ENCODE measurements around the gene NOL11.

NOL11 gene

GRCh38 chr17:67769231-67769630 lies 51.5 kb downstream of the NOL11 start:
- Histone ChIP-seq H3K79me1 (replicated peaks; ENCODE audit: low read length, poor library complexity, severe bottlenecking) (no peaks in the 10 kb centered on the region), H3K4me2 (ENCODE audit: low read length, poor library complexity, severe bottlenecking) (no peak overlapping the region), H3K4me3 (ENCODE audit: insufficient read depth in 1 of 2, low read depth in 1 of 2, low read length in 2 of 2) (no peak overlapping the region), H2BK5ac (ENCODE audit: low read depth, low read length, poor library complexity, severe bottlenecking) (no peak overlapping the region), H2AFZ (ENCODE audit: low read depth, low read length) (no peak overlapping the region), H3K23ac (ENCODE audit: low read length in 2 of 2) (no peak overlapping the region), H3K27ac (ENCODE audit: low read length, poor library complexity, severe bottlenecking) (no peak overlapping the region), H2BK120ac (ENCODE audit: low read depth, low read length) (no peak overlapping the region), H3K36me3 (ENCODE audit: control insufficient read depth in 1 of 2, insufficient read depth in 2 of 2, low read depth in 1 of 2, low read length in 2 of 2) (no peaks in the 10 kb centered on the region), H3K9me3 (ENCODE audit: control insufficient read depth, low read length) (no peaks in the 10 kb centered on the region), H4K8ac (ENCODE audit: low read length) (no peak overlapping the region), H2BK12ac (ENCODE audit: low read length in 2 of 2) (no peak overlapping the region), H3K18ac (ENCODE audit: low read depth in 1 of 2, low read length in 2 of 2) (no peak overlapping the region), H3K14ac (ENCODE audit: low read length in 2 of 2) (no peak overlapping the region), H3K9ac (ENCODE audit: low read length) (no peak overlapping the region), H3K27me3 (ENCODE audit: control insufficient read depth in 1 of 2, insufficient read depth in 1 of 2, low read length in 2 of 2) (peaks cover 0 to 9% of the 10 kb centered on the region in 2 experiments), H2AK5ac (ENCODE audit: low read length, severe bottlenecking) (no peak overlapping the region), H3K4ac (ENCODE audit: low read depth in 1 of 2, low read length in 2 of 2) (no peak overlapping the region), H2BK15ac (ENCODE audit: low read depth, poor library complexity, severe bottlenecking) (no peak overlapping the region), H4K91ac (ENCODE audit: low read length) (no peak overlapping the region), H3K4me1 (ENCODE audit: control insufficient read depth, insufficient read depth, low read depth, low read length) (no peaks in the 10 kb centered on the region)
- no peak for DNase-seq
- WGBS, result 84% methylated on average over 5 of the region's 5 CpGs

GRCh38 chr17:67770539-67770938 lies 52.8 kb downstream of the NOL11 start:
- no peak overlapping the region for H3K18ac ChIP-seq (ENCODE audit: low read depth in 1 of 2, low read length in 2 of 2)
- H3K4me3 ChIP-seq (ENCODE audit: insufficient read depth in 1 of 2, low read depth in 1 of 2, low read length in 2 of 2), result no peak overlapping the region
- no peak overlapping the region for H3K23ac ChIP-seq (ENCODE audit: low read length in 2 of 2)
- no peaks in the 10 kb centered on the region for H3K4me1 ChIP-seq (ENCODE audit: control insufficient read depth, insufficient read depth, low read depth, low read length)
- no peak overlapping the region for H2BK15ac ChIP-seq (ENCODE audit: low read depth, poor library complexity, severe bottlenecking)
- no peaks in the 10 kb centered on the region for H3K9me3 ChIP-seq (ENCODE audit: control insufficient read depth, low read length)
- H3K4ac ChIP-seq (ENCODE audit: low read depth in 1 of 2, low read length in 2 of 2), result no peak overlapping the region
- no peak overlapping the region for H3K14ac ChIP-seq (ENCODE audit: low read length in 2 of 2)
- no peak overlapping the region for H2BK12ac ChIP-seq (ENCODE audit: low read length in 2 of 2)
- peaks cover 0 to 9% of the 10 kb centered on the region in 2 experiments for H3K27me3 ChIP-seq (ENCODE audit: control insufficient read depth in 1 of 2, insufficient read depth in 1 of 2, low read length in 2 of 2)
- no CpG with 5 or more reads among the region's 3 CpGs for WGBS
- no peak overlapping the region for H3K9ac ChIP-seq (ENCODE audit: low read length)
- no peak overlapping the region for H4K8ac ChIP-seq (ENCODE audit: low read length)
- no peak overlapping the region for H3K4me2 ChIP-seq (ENCODE audit: low read length, poor library complexity, severe bottlenecking)
- no peak overlapping the region for H2AK5ac ChIP-seq (ENCODE audit: low read length, severe bottlenecking)
- no peaks in the 10 kb centered on the region for H3K36me3 ChIP-seq (ENCODE audit: control insufficient read depth in 1 of 2, insufficient read depth in 2 of 2, low read depth in 1 of 2, low read length in 2 of 2)
- no peak for DNase-seq
- H3K27ac ChIP-seq (ENCODE audit: low read length, poor library complexity, severe bottlenecking), result no peak overlapping the region
- no peak overlapping the region for H4K91ac ChIP-seq (ENCODE audit: low read length)
- no peak overlapping the region for H2BK5ac ChIP-seq (ENCODE audit: low read depth, low read length, poor library complexity, severe bottlenecking)
- H2AFZ ChIP-seq (ENCODE audit: low read depth, low read length), result no peak overlapping the region
- no peak overlapping the region for H2BK120ac ChIP-seq (ENCODE audit: low read depth, low read length)
- no peaks in the 10 kb centered on the region for H3K79me1 ChIP-seq (replicated peaks; ENCODE audit: low read length, poor library complexity, severe bottlenecking)

- H3K9me3 ChIP-seq (ENCODE audit: control insufficient read depth, low read length), result no peaks in the 10 kb centered on the region
- H3K27ac ChIP-seq (ENCODE audit: low read length, poor library complexity, severe bottlenecking), result no peak overlapping the region
- H2AK5ac ChIP-seq (ENCODE audit: low read length, severe bottlenecking), result no peak overlapping the region
- H3K4me3 ChIP-seq (ENCODE audit: insufficient read depth in 1 of 2, low read depth in 1 of 2, low read length in 2 of 2), result no peak overlapping the region
- H3K23ac ChIP-seq (ENCODE audit: low read length in 2 of 2), result no peak overlapping the region
- peaks cover 0 to 9% of the 10 kb centered on the region in 2 experiments for H3K27me3 ChIP-seq (ENCODE audit: control insufficient read depth in 1 of 2, insufficient read depth in 1 of 2, low read length in 2 of 2)
- H3K4me2 ChIP-seq (ENCODE audit: low read length, poor library complexity, severe bottlenecking), result no peak overlapping the region
- no peak overlapping the region for H3K14ac ChIP-seq (ENCODE audit: low read length in 2 of 2)
- no peak overlapping the region for H2BK15ac ChIP-seq (ENCODE audit: low read depth, poor library complexity, severe bottlenecking)
- no peak overlapping the region for H3K18ac ChIP-seq (ENCODE audit: low read depth in 1 of 2, low read length in 2 of 2)
- no peak overlapping the region for H3K9ac ChIP-seq (ENCODE audit: low read length)
- no peak overlapping the region for H2BK5ac ChIP-seq (ENCODE audit: low read depth, low read length, poor library complexity, severe bottlenecking)
- H3K36me3 ChIP-seq (ENCODE audit: control insufficient read depth in 1 of 2, insufficient read depth in 2 of 2, low read depth in 1 of 2, low read length in 2 of 2), result no peaks in the 10 kb centered on the region
- H2BK12ac ChIP-seq (ENCODE audit: low read length in 2 of 2), result no peak overlapping the region
- no peak overlapping the region for H4K91ac ChIP-seq (ENCODE audit: low read length)
- no peak overlapping the region for H2BK120ac ChIP-seq (ENCODE audit: low read depth, low read length)
- DNase-seq, result no peak
- WGBS, result 93% methylated on average over 6 of the region's 7 CpGs
- no peak overlapping the region for H2AFZ ChIP-seq (ENCODE audit: low read depth, low read length)
- H4K8ac ChIP-seq (ENCODE audit: low read length), result no peak overlapping the region
- H3K79me1 ChIP-seq (replicated peaks; ENCODE audit: low read length, poor library complexity, severe bottlenecking), result no peaks in the 10 kb centered on the region
- no peaks in the 10 kb centered on the region for H3K4me1 ChIP-seq (ENCODE audit: control insufficient read depth, insufficient read depth, low read depth, low read length)
- H3K4ac ChIP-seq (ENCODE audit: low read depth in 1 of 2, low read length in 2 of 2), result no peak overlapping the region
Measured at GRCh38 chr17:67772679-67773078, 54.9 kb downstream of the NOL11 start.

GRCh38 chr17:67773246-67773645 lies 55.5 kb downstream of the NOL11 start:
- no peaks in the 10 kb centered on the region for H3K36me3 ChIP-seq (ENCODE audit: control insufficient read depth in 1 of 2, insufficient read depth in 2 of 2, low read depth in 1 of 2, low read length in 2 of 2)
- no peak overlapping the region for H4K8ac ChIP-seq (ENCODE audit: low read length)
- DNase-seq, result no peak
- H3K18ac ChIP-seq (ENCODE audit: low read depth in 1 of 2, low read length in 2 of 2), result no peak overlapping the region
- H3K4me2 ChIP-seq (ENCODE audit: low read length, poor library complexity, severe bottlenecking), result no peak overlapping the region
- H3K4me1 ChIP-seq (ENCODE audit: control insufficient read depth, insufficient read depth, low read depth, low read length), result no peaks in the 10 kb centered on the region
- H2BK120ac ChIP-seq (ENCODE audit: low read depth, low read length), result no peak overlapping the region
- no peaks in the 10 kb centered on the region for H3K79me1 ChIP-seq (replicated peaks; ENCODE audit: low read length, poor library complexity, severe bottlenecking)
- H3K9ac ChIP-seq (ENCODE audit: low read length), result no peak overlapping the region
- H3K14ac ChIP-seq (ENCODE audit: low read length in 2 of 2), result no peak overlapping the region
- H3K27me3 ChIP-seq (ENCODE audit: control insufficient read depth in 1 of 2, insufficient read depth in 1 of 2, low read length in 2 of 2), result peaks cover 0 to 9% of the 10 kb centered on the region in 2 experiments
- no peak overlapping the region for H3K27ac ChIP-seq (ENCODE audit: low read length, poor library complexity, severe bottlenecking)
- no peak overlapping the region for H3K4ac ChIP-seq (ENCODE audit: low read depth in 1 of 2, low read length in 2 of 2)
- H3K4me3 ChIP-seq (ENCODE audit: insufficient read depth in 1 of 2, low read depth in 1 of 2, low read length in 2 of 2), result no peak overlapping the region
- no peak overlapping the region for H2BK12ac ChIP-seq (ENCODE audit: low read length in 2 of 2)
- 82% methylated on average over 7 of the region's 7 CpGs for WGBS
- no peak overlapping the region for H4K91ac ChIP-seq (ENCODE audit: low read length)
- H3K9me3 ChIP-seq (ENCODE audit: control insufficient read depth, low read length), result no peaks in the 10 kb centered on the region
- H2BK5ac ChIP-seq (ENCODE audit: low read depth, low read length, poor library complexity, severe bottlenecking), result no peak overlapping the region
- H2AK5ac ChIP-seq (ENCODE audit: low read length, severe bottlenecking), result no peak overlapping the region
- no peak overlapping the region for H2AFZ ChIP-seq (ENCODE audit: low read depth, low read length)
- H3K23ac ChIP-seq (ENCODE audit: low read length in 2 of 2), result no peak overlapping the region
- H2BK15ac ChIP-seq (ENCODE audit: low read depth, poor library complexity, severe bottlenecking), result no peak overlapping the region
